ENCODE results near the gene MAP2K7.

GRCh38 chr19:7908742-7909461 is 5.2 kb downstream of the MAP2K7 start:
- no peak for TF ChIP-seq CTCF (conservative IDR thresholded peaks at IDR 0.05; ENCODE audit: low read depth, low read length)
- no peak for TF ChIP-seq MXI1 (IDR thresholded peaks at IDR 0.05; ENCODE audit: borderline replicate concordance, low read depth, low read length)
- no peak for TF ChIP-seq CEBPB (IDR thresholded peaks at IDR 0.05; ENCODE audit: low read depth, low read length)
- TF ChIP-seq BHLHE40 (IDR thresholded peaks at IDR 0.05; ENCODE audit: low read depth, low read length) = no peak
